Lower lobe of right lung (tissue), 2 donors: ENCODE data around the gene PKHD1. TPM values are rescaled to one million over a fixed set of nuclear protein-coding genes. Genes with fewer than 3 reads are reported as not detected.

Experiments used
- ATAC-seq, 2 donors: fragments of 200-7000 bp; cut with Tn5 transposase; one replicate each; pipeline ENCODE4 v1.9.1; 2020 to 2022; ENCODE audit warnings: mild to moderate bottlenecking in 2 of 2, moderate library complexity in 2 of 2
- DNase-seq: peaks from one replicate; pipeline ENCODE4 v3.0.0-alpha.2; 2020
- H3K27ac ChIP-seq: fragments of 200-600 bp; one replicate; pipeline ENCODE4 v1.8.0; 2022
- H3K27me3 ChIP-seq: fragments of 200-600 bp; one replicate; pipeline ENCODE4 v1.8.0; 2022; ENCODE audit warnings: low read depth
- H3K36me3 ChIP-seq: fragments of 200-600 bp; one replicate; pipeline ENCODE4 v1.8.0; 2022; ENCODE audit warnings: mild to moderate bottlenecking
- H3K4me1 ChIP-seq: fragments of 200-600 bp; one replicate; pipeline ENCODE4 v1.8.0; 2022
- H3K4me3 ChIP-seq: fragments of 200-600 bp; one replicate; pipeline ENCODE4 v1.8.0; 2022; ENCODE audit warnings: mild to moderate bottlenecking
- H3K9me3 ChIP-seq: fragments of 200-600 bp; one replicate; pipeline ENCODE4 v1.8.0; 2022
- CTCF ChIP-seq: fragments of 200-600 bp; IDR thresholded peaks from one replicate; pipeline ENCODE4 v1.8.0; 2022; ENCODE audit warnings: antibody characterized with exemption, mild to moderate bottlenecking
- intact Hi-C: fragments of 100-400 bp; cut with DNase I; formaldehyde crosslinking; loops from one replicate; pipeline ENCODE4 v1.11.0; 2022
- total RNA-seq: library from RNA; stranded (reverse); fragmentation: NEBNext Ultra II Directional; extraction: Animal tissue kit (Norgen Biotek cat#: 25700); gene quantifications from one replicate; pipeline ENCODE4 v1.2.1, GENCODE V29; 2021
- donor health status: DM: no; HTN: yes; CAD: no; lungs with severe emphysema.

The PKHD1 gene
- total RNA-seq, 1 donor from 2014 or later = 0.09 TPM

- no peak overlapping the region for H3K4me3 ChIP-seq
- H3K27ac ChIP-seq = no peak overlapping the region
- no peaks in the 10 kb centered on the region for H3K9me3 ChIP-seq
- no peak for TF ChIP-seq CTCF
- no peaks in the 10 kb centered on the region for H3K36me3 ChIP-seq
- H3K4me1 ChIP-seq = no peaks in the 10 kb centered on the region
- DNase-seq (no peak), ATAC-seq (no peak)
- no peaks in the 10 kb centered on the region for H3K27me3 ChIP-seq
- intact Hi-C loops = no loop called here
These were observed 275.2 kb downstream of the PKHD1 start for GRCh38 chr6:51812231-51812630.

- Histone ChIP-seq H3K9me3 (no peaks in the 10 kb centered on the region), H3K4me1 (no peaks in the 10 kb centered on the region), H3K4me3 (no peak overlapping the region), H3K36me3 (no peaks in the 10 kb centered on the region), H3K27ac (no peak overlapping the region), H3K27me3 (no peaks in the 10 kb centered on the region)
- intact Hi-C loops = no loop called here
- no peak for TF ChIP-seq CTCF
- DNase-seq = no peak
- ATAC-seq = no peak
These were observed 281.9 kb downstream of the PKHD1 start for GRCh38 chr6:51805517-51805916.

- Histone ChIP-seq H3K27me3 (no peaks in the 10 kb centered on the region), H3K4me3 (no peak overlapping the region), H3K4me1 (no peaks in the 10 kb centered on the region), H3K27ac (no peak overlapping the region), H3K9me3 (peaks cover 3% of the 10 kb centered on the region), H3K36me3 (no peaks in the 10 kb centered on the region)
- intact Hi-C loops = no loop called here
- no peak for TF ChIP-seq CTCF
- no peak for DNase-seq
- ATAC-seq = no peak
These were observed 286.8 kb downstream of the PKHD1 start for GRCh38 chr6:51800603-51801002.

GRCh38 chr6:51793393-51793792, 294.0 kb downstream of the PKHD1 start:
- TF ChIP-seq CTCF = no peak
- H3K36me3 ChIP-seq = no peaks in the 10 kb centered on the region
- ATAC-seq = no peak

GRCh38 chr6:51792273-51793030, 295.0 kb downstream of the PKHD1 start:
- intact Hi-C loops = no loop called here
- DNase-seq = no peak

More at GRCh38 chr6:51793393-51793792, 294.0 kb downstream of the PKHD1 start:
- Histone ChIP-seq H3K27ac (no peak overlapping the region), H3K9me3 (peaks cover 3% of the 10 kb centered on the region), H3K4me3 (no peak overlapping the region), H3K4me1 (no peaks in the 10 kb centered on the region), H3K27me3 (no peaks in the 10 kb centered on the region)
- no peak for DNase-seq
- intact Hi-C loops = no loop called here

More at GRCh38 chr6:51792273-51793030, 295.0 kb downstream of the PKHD1 start:
- Histone ChIP-seq H3K4me1 (no peaks in the 10 kb centered on the region), H3K27ac (no peak overlapping the region), H3K27me3 (no peaks in the 10 kb centered on the region), H3K36me3 (no peaks in the 10 kb centered on the region), H3K4me3 (no peak overlapping the region), H3K9me3 (peaks cover 3% of the 10 kb centered on the region)
- ATAC-seq = no peak
- no peak for TF ChIP-seq CTCF
